GM18498 (cell line): Measurements from ENCODE around the gene RPS14.
"Not testable (repeated sequence)": the region's sequence is repeated elsewhere in the genome, so short reads cannot be mapped to it uniquely, and the experiment has no call there.

Source experiments
- ATAC-seq: cut with Tn5 transposase; IDR thresholded peaks from one replicate; pipeline ENCODE4 v1.9.1; 2021; ENCODE audit warnings: mild to moderate bottlenecking, moderate library complexity; ENCODE audit not compliant: unreplicated experiment

RPS14 gene

DNA sequence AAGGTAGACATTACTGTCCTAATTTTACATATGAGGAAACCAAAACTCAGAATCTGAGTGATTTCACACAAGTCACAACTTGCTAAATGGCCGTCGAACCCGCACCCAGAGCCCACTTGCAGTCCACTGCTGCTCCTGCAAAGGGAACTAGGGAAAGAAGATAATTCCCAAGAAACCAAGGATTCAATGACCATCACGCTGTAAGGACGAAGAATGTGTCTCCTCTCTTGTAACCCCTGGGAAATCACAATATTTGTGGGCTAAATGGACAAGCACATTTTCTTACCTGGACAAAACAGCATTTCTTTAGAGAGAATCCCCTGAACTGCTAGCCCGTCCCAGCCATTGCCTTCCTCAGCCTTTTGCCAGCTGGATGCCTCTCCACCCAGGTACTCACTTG, 2.4 kb downstream of the RPS14 start:
- no peak for ATAC-seq

GRCh38 chr5:150446583-150446982, 3.0 kb downstream of the RPS14 start:
- no peak for ATAC-seq

GRCh38 chr5:150446088-150446487, 3.5 kb downstream of the RPS14 start:
- no peak for ATAC-seq

DNA sequence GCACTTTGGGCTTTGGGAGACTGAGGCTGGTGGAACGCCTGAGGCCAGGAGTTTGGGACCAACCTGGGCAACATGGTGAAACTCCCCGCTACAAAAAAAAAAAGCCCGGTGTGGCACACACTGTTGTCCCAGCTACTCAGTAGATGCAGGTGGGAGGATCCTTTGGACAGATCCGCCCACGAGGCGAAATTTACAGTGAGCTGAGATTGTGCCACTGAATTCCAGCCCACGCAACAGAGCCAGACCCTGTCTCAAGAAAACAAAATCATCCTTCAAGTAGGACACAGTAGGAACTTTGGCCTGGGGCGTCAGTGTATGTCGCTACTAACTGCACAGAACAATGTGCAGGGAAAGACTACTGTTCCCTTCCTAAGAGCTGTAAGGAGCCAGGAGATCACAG, 4.8 kb downstream of the RPS14 start:
- no peak for ATAC-seq

DNA sequence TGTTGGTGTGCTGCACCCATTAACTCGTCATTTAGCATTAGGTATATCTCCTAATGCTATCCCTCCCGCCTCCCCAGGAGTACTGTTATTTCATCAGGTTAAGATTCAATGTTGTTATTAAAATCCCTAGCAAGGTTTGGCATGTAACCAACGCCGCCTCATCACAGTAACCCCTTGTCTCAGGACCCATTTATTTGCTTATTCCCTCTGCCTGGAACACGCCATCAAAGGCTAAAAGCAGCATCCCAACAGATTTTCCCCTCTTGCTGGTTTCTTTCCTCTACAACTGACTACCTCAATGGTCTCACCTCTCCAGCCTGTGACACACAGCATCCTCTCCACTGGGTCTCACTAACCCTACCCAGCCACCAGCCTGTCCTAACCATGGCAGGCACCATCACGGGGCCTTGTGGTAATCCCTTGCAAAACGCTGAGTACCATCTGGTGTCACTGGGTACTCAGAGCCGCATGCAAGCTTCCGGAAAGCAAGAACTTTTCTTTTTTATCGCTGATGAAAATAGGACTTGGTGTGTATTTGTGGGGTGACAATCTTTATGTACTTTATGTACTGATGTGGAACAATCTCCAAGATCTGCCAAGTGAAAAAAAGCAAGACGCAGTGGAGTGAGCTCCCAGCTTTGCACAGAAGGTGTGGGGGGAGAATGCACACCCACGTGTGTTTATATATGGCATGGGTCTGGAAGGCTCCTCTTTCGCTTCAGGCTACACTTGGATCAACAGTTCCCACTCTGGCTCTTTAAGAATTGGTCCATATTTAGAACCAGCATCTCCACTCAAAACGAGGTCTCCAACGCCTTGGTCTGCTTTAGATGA, 6.1 kb downstream of the RPS14 start:
- ATAC-seq = no peak

GRCh38 chr5:150442699-150443080, 6.8 kb downstream of the RPS14 start:
- ATAC-seq = no peak

GRCh38 chr5:150441813-150442698, 7.5 kb downstream of the RPS14 start:
- no peak for ATAC-seq

DNA sequence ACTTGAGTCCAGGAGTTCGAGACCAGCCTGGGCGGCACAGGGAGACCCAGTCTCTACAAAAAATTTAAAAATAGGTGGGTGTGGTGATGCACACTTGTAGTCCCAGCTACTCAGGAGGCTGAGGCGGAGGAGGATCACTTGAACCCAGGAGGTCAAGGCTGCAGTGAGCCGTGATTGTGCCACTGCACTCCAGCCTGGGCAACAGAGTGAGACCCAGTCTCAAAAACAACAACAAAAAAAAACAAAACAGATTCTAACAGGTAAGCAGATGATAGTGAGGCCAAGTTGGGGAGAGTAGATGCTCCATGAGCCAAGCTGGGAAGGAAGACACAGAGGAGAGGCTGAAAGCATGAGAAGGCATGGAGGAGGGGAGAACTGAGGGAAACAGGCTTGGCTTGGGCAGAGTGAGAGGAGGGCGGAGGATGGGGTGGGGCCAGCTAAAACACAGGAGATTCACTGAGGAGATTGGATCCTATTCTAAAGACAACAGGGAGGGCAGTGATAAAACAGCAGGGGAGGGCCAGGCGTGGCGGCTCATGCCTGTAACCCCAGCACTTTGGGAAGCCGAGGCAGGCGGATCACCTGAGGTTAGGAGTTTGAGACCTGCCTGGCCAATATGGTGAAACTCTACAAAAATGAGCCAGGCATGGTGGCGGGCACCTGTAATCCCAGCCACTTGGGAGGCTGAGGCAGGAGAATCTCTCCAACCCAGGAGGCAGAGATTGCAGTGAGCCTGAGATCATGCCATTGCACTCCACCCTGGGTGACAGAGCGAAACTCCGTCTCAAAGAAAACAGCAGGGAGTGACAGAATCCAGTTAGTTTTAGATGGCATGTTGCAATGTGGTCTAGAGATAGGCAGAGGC, 8.4 kb downstream of the RPS14 start:
- no peak for ATAC-seq

- no peak for ATAC-seq
These were observed 10.5 kb downstream of the RPS14 start for GRCh38 chr5:150438873-150439546.

- ATAC-seq = peak; percentile 90
These were observed 13.3 kb downstream of the RPS14 start for GRCh38 chr5:150436141-150436680.

- no peak for ATAC-seq
These were observed 15.1 kb downstream of the RPS14 start for GRCh38 chr5:150434464-150434863.

- no peak for ATAC-seq
These were observed 18.0 kb downstream of the RPS14 start for GRCh38 chr5:150431574-150431973.

DNA sequence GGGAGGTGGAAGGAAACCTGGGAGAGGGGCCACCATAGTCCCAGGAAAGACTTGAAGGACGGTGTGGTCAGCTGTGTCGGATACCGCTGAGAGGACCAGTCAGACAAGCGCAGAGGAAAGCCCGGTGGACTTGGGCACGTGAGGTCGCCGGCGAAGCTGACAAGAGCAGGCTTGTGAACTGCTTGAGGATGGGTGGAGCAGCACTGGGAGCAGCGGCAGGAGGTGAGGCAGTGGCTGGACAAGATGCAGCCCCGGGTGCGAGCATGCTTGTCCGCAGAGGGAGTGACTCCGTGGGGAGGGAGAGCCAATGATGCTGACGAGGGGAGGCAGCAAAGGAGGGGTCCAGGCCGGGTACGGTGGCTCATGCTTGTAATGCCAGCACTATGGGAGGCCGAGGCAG, 18.5 kb downstream of the RPS14 start:
- no peak for ATAC-seq

GRCh38 chr5:150429410-150429873, 20.1 kb downstream of the RPS14 start:
- ATAC-seq = peak; percentile 73

GRCh38 chr5:150428978-150429377, 20.6 kb downstream of the RPS14 start:
- no peak for ATAC-seq

GRCh38 chr5:150428106-150428876, 21.2 kb downstream of the RPS14 start:
- ATAC-seq = no peak

DNA sequence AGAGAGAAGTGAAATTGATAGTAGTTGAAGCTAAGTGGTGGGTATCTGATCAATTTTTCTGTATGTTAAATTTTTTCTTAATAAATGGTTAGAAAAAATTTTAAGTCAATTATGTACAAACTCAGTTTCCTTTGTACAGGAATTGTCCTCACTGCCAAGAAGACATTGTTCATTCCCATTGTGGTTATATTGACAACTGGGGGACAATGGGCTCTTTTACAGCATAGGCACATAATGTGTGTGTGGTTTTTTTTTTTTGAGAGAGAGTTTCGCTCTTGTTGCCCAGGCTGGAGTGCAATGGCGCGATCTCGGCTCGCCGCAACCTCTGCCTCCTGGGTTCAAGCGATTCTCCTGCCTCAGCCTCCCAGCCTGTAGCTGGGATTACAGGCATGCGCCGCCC, 23.4 kb downstream of the RPS14 start:
- not testable (repeated sequence) for ATAC-seq

GRCh38 chr5:150422758-150423157, 26.8 kb downstream of the RPS14 start:
- ATAC-seq = no peak

DNA sequence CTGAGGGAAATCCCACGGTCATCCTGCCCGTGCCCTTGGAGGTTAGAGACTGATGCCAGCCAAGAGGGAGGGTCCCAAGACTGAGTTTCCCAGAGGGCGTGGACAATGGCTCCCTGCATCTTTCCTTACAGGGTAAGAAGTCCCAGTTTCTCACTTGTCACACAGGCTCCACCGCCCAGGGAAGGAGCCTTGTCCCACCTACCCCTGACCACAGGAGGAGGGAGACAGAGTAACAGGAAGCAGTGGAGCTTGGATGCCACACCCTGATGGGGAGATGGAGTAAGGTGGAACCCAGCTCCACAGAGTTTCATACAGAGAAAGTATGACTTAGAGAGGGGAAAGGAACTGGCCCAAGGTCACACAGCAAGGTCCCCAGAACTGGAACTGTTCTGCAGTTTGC, 27.5 kb downstream of the RPS14 start:
- no peak for ATAC-seq
